HG02884 (cell line): ENCODE data around the gene ITGB1.

Source experiments
- ATAC-seq: cut with Tn5 transposase; IDR thresholded peaks from one replicate; pipeline ENCODE4 v1.9.1; 2021; ENCODE audit warnings: mild to moderate bottlenecking, moderate library complexity; ENCODE audit not compliant: unreplicated experiment

ITGB1 gene

DNA sequence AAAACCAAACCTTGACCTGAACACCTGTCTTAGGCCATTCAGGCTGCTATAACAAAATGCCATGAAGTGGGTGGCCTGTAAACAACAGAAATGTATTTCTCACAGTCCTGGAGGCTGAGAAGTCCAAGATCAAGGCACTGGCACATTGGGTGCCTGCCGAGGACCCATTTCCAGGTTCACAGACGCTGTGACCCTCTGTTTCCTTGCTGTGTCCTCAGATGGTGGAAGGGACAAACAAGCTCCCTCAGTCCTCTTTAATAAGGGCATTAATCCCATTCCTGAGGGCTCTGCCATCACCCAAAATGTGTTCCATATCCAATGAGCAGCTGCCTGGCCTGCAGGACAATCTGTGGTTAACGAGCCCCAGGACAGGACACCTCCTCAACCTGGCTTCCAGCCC, 67.6 kb downstream of the ITGB1 start:
- no peak for ATAC-seq

DNA sequence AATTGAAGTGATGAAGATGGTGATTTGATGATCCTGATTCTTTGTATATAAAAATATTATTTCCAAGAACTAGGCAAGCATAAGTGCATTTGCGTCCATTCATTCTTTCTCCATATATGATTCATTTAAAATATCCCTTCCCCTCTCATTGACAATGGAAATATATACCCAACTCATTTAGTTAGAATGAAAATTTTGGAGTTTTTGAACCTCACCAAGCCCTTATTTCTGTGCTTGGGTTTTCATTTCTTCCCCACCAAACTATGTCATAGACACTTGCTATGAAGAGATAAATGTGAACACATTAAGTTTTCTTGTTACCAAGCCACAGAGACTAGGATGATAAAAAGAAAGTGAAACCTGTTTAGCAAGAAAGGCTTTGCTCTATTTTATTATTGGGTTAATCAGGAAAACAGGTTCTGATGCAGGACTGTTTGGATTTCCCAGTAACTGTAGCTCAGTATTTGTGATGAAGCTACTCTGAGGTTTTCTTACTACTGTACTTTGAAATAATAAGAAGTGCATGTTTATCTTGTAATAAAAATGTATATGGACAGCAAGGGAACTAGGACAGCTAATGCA, 68.3 kb downstream of the ITGB1 start:
- ATAC-seq, result no peak

DNA sequence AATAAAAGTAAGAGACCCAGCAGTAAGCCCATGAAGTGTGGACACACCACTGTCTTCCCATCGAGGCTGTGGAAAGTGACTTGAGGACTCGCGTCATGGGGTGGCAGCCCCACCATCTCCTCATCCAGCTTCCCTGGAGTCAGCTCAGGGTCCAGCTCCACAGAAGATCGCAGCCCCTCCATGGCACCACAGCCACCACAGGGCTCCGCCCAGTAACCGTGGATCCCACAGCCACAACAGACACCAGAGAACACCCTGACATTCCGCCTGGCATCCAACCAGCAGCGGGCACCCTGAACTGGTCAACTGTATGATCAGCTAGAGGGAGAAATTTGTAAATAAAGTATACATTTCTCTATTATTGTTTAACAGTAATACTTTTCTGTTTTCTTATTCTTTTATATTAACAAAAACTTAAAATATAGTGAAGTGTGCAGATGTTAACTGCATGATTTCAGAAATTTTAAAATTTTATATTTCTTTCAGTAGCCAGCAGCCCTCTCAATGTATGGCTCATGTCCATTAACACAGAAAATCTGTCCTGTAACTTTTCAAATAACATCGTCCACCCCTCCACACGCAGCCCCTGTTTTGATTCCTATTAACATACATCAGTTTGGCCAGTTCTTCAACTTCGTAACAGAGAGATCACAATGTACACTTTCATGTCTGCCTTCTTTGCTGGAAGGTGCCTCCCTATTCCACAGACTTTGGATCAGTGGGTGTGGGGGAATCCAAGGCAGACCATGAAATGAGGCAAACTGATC, 69.7 kb downstream of the ITGB1 start:
- no peak for ATAC-seq

DNA sequence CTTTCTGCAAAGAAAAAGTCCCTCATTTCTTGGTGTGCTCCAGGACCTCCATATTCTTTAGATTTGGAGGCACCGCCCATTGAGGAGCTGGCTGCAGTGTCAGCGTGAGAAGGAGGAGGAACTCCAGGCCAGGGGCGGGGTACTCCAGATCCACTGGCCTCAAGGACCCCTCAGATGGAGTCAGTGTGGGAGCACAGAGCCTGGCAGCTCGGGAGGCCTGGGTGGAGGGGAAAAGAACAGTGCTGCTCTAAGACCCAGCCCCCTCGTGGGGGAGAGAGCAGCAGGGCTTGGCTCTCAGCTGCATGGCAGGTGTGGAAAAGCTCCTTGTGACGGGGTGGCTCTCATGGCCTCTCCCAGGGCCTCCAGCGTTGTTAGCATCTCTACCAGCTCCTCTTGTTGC, 70.5 kb downstream of the ITGB1 start:
- ATAC-seq, result no peak

DNA sequence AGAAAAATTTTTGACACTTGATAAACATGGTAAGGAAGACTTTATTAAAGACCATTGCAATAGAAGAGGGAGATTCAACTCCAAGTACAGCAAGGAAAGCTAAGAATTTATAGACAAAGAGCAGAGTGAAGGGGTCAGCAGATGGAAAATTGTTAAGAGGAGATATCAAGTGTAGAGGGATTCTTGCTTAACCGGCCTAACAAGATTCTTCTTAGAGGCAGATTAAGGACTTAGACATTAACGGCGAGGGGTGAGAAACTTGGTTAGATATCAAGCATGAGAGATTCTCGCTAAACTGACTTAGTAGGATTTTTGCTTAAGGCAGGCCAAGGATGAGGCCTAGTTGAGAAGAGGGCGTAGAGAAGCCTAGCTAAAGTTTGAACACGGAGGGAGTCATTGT, 76.0 kb downstream of the ITGB1 start:
- no peak for ATAC-seq

DNA sequence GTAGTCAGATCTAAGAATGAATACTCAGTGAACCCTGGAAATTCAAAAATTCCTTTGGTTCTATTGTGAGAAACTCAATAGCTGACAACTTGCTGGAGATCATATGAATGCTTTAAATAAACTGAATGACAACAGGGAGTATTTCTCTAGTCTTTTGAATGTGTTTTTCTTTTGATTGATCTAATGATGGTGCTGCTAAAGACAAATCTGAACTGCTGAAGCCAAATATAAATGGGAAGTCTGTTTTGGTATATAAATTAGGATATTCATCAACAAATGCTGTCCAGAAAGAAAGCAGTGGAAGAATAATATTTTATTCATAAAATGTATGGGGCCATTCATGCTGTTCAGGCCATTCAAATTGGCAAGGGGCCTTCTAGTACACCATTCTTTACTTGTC, 79.4 kb downstream of the ITGB1 start:
- no peak for ATAC-seq

DNA sequence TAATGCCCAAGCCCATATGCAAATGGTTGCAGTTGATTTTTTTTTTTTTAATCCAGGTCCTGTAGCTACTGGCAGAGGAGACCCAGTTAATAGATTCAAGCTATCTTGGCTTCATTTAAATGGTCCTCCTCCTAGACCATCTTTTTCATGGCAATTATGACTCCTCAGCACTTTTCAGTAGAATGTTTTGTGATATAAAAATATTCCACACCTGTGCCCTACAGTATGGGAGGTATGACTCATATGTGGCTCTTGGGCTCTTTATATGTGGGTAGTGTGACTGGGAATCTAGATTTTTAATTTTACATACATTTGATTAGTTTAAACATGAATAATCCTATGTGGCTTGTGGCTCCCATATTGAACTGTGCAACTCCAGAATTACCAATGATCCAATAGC, 80.1 kb downstream of the ITGB1 start:
- no peak for ATAC-seq

DNA sequence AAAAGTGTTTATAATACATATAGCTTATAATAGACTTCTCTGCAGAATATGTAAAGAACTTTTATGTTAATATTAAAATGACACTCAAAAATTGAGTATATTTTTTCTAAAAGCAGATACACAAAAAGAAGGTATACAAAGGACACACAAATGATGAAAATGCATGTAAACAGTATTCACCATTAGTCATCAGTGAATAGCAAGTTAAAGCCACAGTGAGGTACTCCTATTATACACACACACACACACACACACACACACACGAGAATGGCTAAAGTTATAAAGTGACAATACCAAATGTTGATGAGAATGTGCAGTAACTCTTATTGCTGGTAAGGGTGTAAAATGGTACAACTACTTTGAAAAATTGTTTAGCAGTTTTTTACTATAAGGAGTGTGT, 92.9 kb downstream of the ITGB1 start:
- no peak for ATAC-seq

DNA sequence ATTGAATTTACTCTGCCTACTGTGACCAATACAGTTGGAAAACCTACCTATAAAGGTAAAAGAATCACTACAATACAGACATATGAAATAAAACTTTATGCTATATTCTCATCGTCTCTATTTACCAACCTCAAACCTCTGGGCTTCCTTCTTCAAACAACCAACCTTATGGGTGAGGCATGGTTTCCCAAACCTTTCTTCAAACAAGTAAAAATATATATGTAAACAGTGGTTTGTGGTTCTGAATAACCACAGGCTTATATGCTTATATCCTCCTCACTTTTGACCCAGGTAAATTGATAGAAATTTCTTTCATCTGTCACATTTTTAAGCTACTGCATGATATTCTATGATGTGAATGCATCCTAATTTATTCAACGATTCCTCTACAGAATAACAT, 103.6 kb downstream of the ITGB1 start:
- no peak for ATAC-seq

DNA sequence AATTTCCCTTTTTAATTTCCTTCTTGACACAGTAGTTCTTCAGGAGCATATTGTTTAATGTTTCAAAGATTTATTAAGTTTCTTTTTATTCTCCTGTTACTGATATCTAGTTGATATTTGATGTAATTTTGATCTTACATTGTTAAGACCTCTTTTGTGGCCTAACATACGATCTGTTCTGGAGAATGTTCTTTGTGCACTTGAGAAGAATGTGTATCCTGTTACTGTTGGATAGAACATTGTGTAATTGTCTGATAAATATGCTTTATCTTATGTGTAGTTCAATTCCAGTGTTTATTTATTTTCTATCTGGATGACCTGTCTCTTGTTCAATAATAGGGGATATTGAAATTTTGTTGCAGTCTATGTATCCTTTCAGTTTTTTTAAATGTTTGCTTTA, 106.7 kb downstream of the ITGB1 start:
- ATAC-seq, result no peak
